H9 (cell line): ENCODE data around the gene TRPT1. TPM values are rescaled to one million over a fixed set of nuclear protein-coding genes. Genes with fewer than 3 reads are reported as not detected.

Experiments
- DNase-seq: peaks from one replicate; pipeline ENCODE4 v3.0.0-alpha.2; 2017
- H2AFZ ChIP-seq: one replicate; pipeline ENCODE4 v1.6.1; 2013; ENCODE audit warnings: mild to moderate bottlenecking, low read length, control low read depth, moderate library complexity
- H2AK5ac ChIP-seq: 2 replicates; pipeline ENCODE4 v1.6.1; 2013; ENCODE audit warnings: low read length, control low read depth, mixed read lengths; ENCODE audit not compliant: insufficient read length
- H2BK120ac ChIP-seq: one replicate; pipeline ENCODE4 v1.6.1; 2013; ENCODE audit warnings: low read depth, mild to moderate bottlenecking, low read length, control low read depth, inconsistent platforms; ENCODE audit not compliant: poor library complexity, severe bottlenecking
- H2BK12ac ChIP-seq: 2 replicates; pipeline ENCODE4 v1.6.1; 2013; ENCODE audit warnings: low read length, control low read depth, mixed read lengths, low read depth; ENCODE audit not compliant: insufficient read length
- H2BK15ac ChIP-seq: 2 replicates; pipeline ENCODE4 v1.6.1; 2013; ENCODE audit warnings: low read depth, low read length, control low read depth
- H2BK20ac ChIP-seq: one replicate; pipeline ENCODE4 v1.6.1; 2013; ENCODE audit warnings: low read depth, mild to moderate bottlenecking, low read length, control low read depth, inconsistent platforms; ENCODE audit not compliant: poor library complexity, severe bottlenecking
- H2BK5ac ChIP-seq: 2 replicates; pipeline ENCODE4 v1.6.1; 2013; ENCODE audit warnings: low read length, control low read depth, mixed read lengths; ENCODE audit not compliant: insufficient read length
- H3K14ac ChIP-seq: 2 replicates; pipeline ENCODE4 v1.6.1; 2013; ENCODE audit warnings: low read length, control low read depth; ENCODE audit not compliant: insufficient read depth
- H3K18ac ChIP-seq: 2 replicates; pipeline ENCODE4 v1.6.1; 2013; ENCODE audit warnings: low read depth, mild to moderate bottlenecking, mixed read lengths, low read length, control low read depth; ENCODE audit not compliant: insufficient read length
- H3K23ac ChIP-seq: 2 replicates; pipeline ENCODE4 v1.6.1; 2013; ENCODE audit warnings: low read length, control low read depth, mixed read lengths, low read depth; ENCODE audit not compliant: insufficient read length
- H3K23me2 ChIP-seq: 2 replicates; pipeline ENCODE4 v1.6.1; 2013; ENCODE audit warnings: low read depth, mild to moderate bottlenecking, mixed read lengths, low read length, control low read depth; ENCODE audit not compliant: insufficient read length, poor library complexity, severe bottlenecking
- H3K27ac ChIP-seq: 2 replicates; pipeline ENCODE4 v1.5.1; 2013; ENCODE audit warnings: low read length, control low read depth, mixed read lengths, low read depth; ENCODE audit not compliant: insufficient read length
- H3K27me3 ChIP-seq: 2 replicates; pipeline ENCODE4 v1.6.1; 2013; ENCODE audit warnings: low read length, control low read depth, inconsistent platforms; ENCODE audit not compliant: insufficient read depth
- H3K4ac ChIP-seq: 2 replicates; pipeline ENCODE4 v1.6.1; 2013; ENCODE audit warnings: low read depth, mild to moderate bottlenecking, control low read depth, inconsistent platforms, low read length, moderate library complexity
- H3K4me1 ChIP-seq: 2 replicates; pipeline ENCODE4 v1.6.1; 2013; ENCODE audit warnings: low read length, control low read depth, inconsistent platforms; ENCODE audit not compliant: insufficient read depth
- H3K4me2 ChIP-seq: 2 replicates; pipeline ENCODE4 v1.6.1; 2013; ENCODE audit warnings: low read length, control low read depth, mixed read lengths; ENCODE audit not compliant: insufficient read length, insufficient read depth
- H3K56ac ChIP-seq: 2 replicates; pipeline ENCODE4 v1.6.1; 2013; ENCODE audit warnings: low read depth, mild to moderate bottlenecking, mixed read lengths, low read length, control low read depth; ENCODE audit not compliant: insufficient read length
- H3K79me1 ChIP-seq: 2 replicates; pipeline ENCODE4 v1.6.1; 2013; ENCODE audit warnings: low read depth, mild to moderate bottlenecking, moderate library complexity, low read length, control low read depth, inconsistent platforms; ENCODE audit not compliant: insufficient read depth, poor library complexity, severe bottlenecking
- H3K79me2 ChIP-seq: 2 replicates; pipeline ENCODE4 v1.6.1; 2013; ENCODE audit warnings: low read length, control low read depth, inconsistent platforms; ENCODE audit not compliant: insufficient read depth
- H3K9ac ChIP-seq: 2 replicates; pipeline ENCODE4 v1.6.1; 2013; ENCODE audit warnings: low read length, control low read depth, mixed read lengths; ENCODE audit not compliant: insufficient read length; ENCODE audit errors: extremely low read depth
- H3K9me3 ChIP-seq: one replicate; pipeline ENCODE4 v1.6.1; 2013; ENCODE audit warnings: low read depth, low read length, inconsistent platforms; ENCODE audit not compliant: control insufficient read depth
- H3T11ph ChIP-seq: one replicate; pipeline ENCODE4 v1.6.1; 2013; ENCODE audit warnings: mild to moderate bottlenecking, low read length, control low read depth, inconsistent platforms
- H4K20me1 ChIP-seq: one replicate; pipeline ENCODE4 v1.6.1; 2013; ENCODE audit not compliant: control insufficient read depth, insufficient read length, insufficient read depth
- H4K5ac ChIP-seq: 2 replicates; pipeline ENCODE4 v1.6.1; 2013; ENCODE audit warnings: low read depth, mild to moderate bottlenecking, mixed read lengths, low read length, control low read depth; ENCODE audit not compliant: insufficient read length
- H4K8ac ChIP-seq: replicated peaks from 2 replicates; pipeline ENCODE4 v1.6.1; 2013; ENCODE audit warnings: low read length, control low read depth, mixed read lengths, low read depth; ENCODE audit not compliant: insufficient read length
- H4K91ac ChIP-seq: 2 replicates; pipeline ENCODE4 v1.6.1; 2013; ENCODE audit warnings: low read depth, mild to moderate bottlenecking, moderate library complexity, mixed read lengths, low read length, control low read depth; ENCODE audit not compliant: insufficient read length
- H3K27ac Mint-ChIP-seq, 3 experiments: 2 replicates in 2 of 3; 3 replicates in 1 of 3; pipeline ENCODE4 v1.8.0; 2020 to 2021; ENCODE audit warnings: mixed read lengths in 3 of 3, mild to moderate bottlenecking in 1 of 3, moderate library complexity in 1 of 3
- H3K27me3 Mint-ChIP-seq: 2 replicates; pipeline ENCODE4 v1.8.0; 2021; ENCODE audit warnings: low read depth, mild to moderate bottlenecking, moderate library complexity, mixed read lengths
- H3K36me3 Mint-ChIP-seq, 3 experiments: 2 replicates in 2 of 3; 3 replicates in 1 of 3; pipeline ENCODE4 v1.8.0; 2020 to 2021; ENCODE audit warnings: low read depth in 3 of 3, mixed read lengths in 3 of 3; ENCODE audit not compliant: insufficient read depth in 1 of 3
- H3K4me1 Mint-ChIP-seq, 2 experiments: 2 replicates each; pipeline ENCODE4 v1.8.0; 2020; ENCODE audit warnings: mixed read lengths in 2 of 2
- H3K4me3 Mint-ChIP-seq, 2 experiments: 2 replicates in 1 of 2; 3 replicates in 1 of 2; pipeline ENCODE4 v1.8.0; 2020 to 2021; ENCODE audit warnings: mild to moderate bottlenecking in 2 of 2, mixed read lengths in 2 of 2, moderate library complexity in 1 of 2
- H3K9me3 Mint-ChIP-seq, 2 experiments: 2 replicates in 1 of 2; 3 replicates in 1 of 2; pipeline ENCODE4 v1.8.0; 2020; ENCODE audit warnings: mild to moderate bottlenecking in 2 of 2, mixed read lengths in 2 of 2, moderate library complexity in 1 of 2
- CTCF ChIP-seq: fragments of 200-600 bp; sonication (generic); conservative IDR thresholded peaks from 3 replicates; pipeline ENCODE4 v1.8.0; 2021; ENCODE audit warnings: antibody characterized with exemption, mild to moderate bottlenecking
- WGBS: extraction: QIAGEN DNeasy Blood & Tissue Kit; methylation state at CpG from one replicate; pipeline ENCODE4 v1.1.7; 2013; ENCODE audit warnings: missing lambda C conversion rate, low lambda C conversion rate, mixed read lengths; ENCODE audit not compliant: insufficient read length; ENCODE audit errors: extremely low coverage; 5-methylcytosine and 5-hydroxymethylcytosine counted together
- total RNA-seq: library from RNA; stranded (reverse); gene quantifications from 2 replicates; pipeline ENCODE4 v1.2.1, GENCODE V29; 2021

The TRPT1 gene
- total RNA-seq, 1 experiment from 2014 or later, result 33.6 TPM

DNA sequence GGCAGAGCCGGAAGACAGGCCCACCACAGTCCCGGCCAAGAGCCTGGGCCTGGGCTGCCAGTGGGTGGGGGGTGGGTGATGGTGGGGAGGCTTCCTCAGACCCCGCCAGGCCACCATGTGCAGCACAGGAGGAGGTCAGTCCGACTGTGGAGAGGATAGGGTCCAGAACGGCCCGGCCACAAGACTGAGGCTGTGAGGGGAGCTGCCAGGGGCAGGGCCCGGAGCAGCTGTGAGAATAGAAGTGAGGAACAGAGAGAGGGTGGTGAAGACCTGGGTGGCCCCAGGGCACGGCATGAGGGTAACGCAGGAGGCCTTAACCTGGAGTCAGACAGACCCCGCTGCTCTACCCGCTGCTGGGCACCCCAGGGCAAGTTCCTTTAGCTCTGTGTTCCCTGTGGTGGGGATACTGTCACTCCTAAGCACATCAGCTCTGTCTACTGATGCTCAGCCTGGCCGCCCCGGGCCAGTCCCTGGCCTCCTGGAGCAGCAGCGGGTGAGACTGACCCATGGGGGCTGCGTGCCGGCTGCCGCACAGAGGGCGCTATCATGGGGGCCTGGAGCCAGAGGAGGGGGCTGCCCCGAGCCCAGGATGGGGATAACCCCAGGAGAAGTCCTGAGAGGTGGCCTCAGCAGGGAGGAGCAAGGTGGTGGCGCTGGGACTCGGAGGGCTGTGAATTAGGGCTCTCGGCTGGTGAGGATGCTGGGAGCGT is 17.7 kb downstream of the TRPT1 start:
- Histone ChIP-seq H3K4ac (no peak overlapping the region), H2AFZ (no peak overlapping the region), H3K79me1 (no peaks in the 10 kb centered on the region), H2AK5ac (no peak overlapping the region), H3K4me1 (no peaks in the 10 kb centered on the region), H2BK20ac (no peak overlapping the region), H3K14ac (no peak overlapping the region), H3K27me3 (no peaks in the 10 kb centered on the region), H4K20me1 (no peaks in the 10 kb centered on the region), H2BK120ac (no peak overlapping the region), H3K18ac (no peak overlapping the region), H3K56ac (no peak overlapping the region), H3K27ac (no peak overlapping the region), H3K9ac (no peak overlapping the region), H4K5ac (no peak overlapping the region), H3K23ac (no peak overlapping the region), H3K4me2 (no peak overlapping the region), H4K8ac (no peak overlapping the region), H2BK12ac (no peak overlapping the region), H2BK5ac (no peak overlapping the region), H3K79me2 (no peaks in the 10 kb centered on the region), H2BK15ac (no peak overlapping the region), H4K91ac (no peak overlapping the region), H3K9me3 (no peaks in the 10 kb centered on the region), H3K23me2 (no peaks in the 10 kb centered on the region), H3T11ph (no peak overlapping the region)
- Mint-ChIP-seq H3K27me3 (no peaks in the 10 kb centered on the region), H3K4me1 (peaks cover 12% of the 10 kb centered on the region in 2 experiments), H3K9me3 (no peaks in the 10 kb centered on the region; a peak in 1 of 5 replicates), H3K27ac (peak overlapping the region in 2 of 3 experiments; percentile 74 to 82; a peak in 4 of 7 replicates), H3K4me3 (no peak overlapping the region), H3K36me3 (peaks cover 16 to 56% (median 50%) of the 10 kb centered on the region in 3 experiments)
- WGBS, result no CpG with 5 or more reads among the region's 23 CpGs
- no peak for TF ChIP-seq CTCF
- DNase-seq, result no peak
